Loucy (cell line): ENCODE measurements around the gene INTS11.

ENCODE experiments used
- H2AFZ ChIP-seq: fragments of 200-600 bp; sonication (generic); 2 replicates; pipeline ENCODE4 v1.6.0; 2016; ENCODE audit warnings: antibody characterized with exemption, mild to moderate bottlenecking, low read length, moderate library complexity
- H3F3A ChIP-seq: fragments of 200-600 bp; 2 replicates; pipeline ENCODE4 v1.6.0; 2016; ENCODE audit warnings: antibody characterized with exemption, low read depth, mild to moderate bottlenecking
- H3K27me3 ChIP-seq: fragments of 200-600 bp; sonication (generic); 2 replicates; pipeline ENCODE4 v1.6.1; 2014; ENCODE audit warnings: low read length, mild to moderate bottlenecking; ENCODE audit not compliant: insufficient read depth, poor library complexity, severe bottlenecking
- H3K36me3 ChIP-seq: fragments of 200-600 bp; sonication (generic); 2 replicates; pipeline ENCODE4 v1.6.1; 2016; ENCODE audit warnings: low read length; ENCODE audit not compliant: insufficient read depth
- H3K4me1 ChIP-seq: fragments of 200-600 bp; sonication (generic); 2 replicates; pipeline ENCODE4 v1.5.1; 2014; ENCODE audit warnings: low read length, mild to moderate bottlenecking; ENCODE audit not compliant: insufficient read depth, poor library complexity, severe bottlenecking
- H3K4me2 ChIP-seq: fragments of 200-600 bp; sonication (generic); 2 replicates; pipeline ENCODE4 v1.6.0; 2014; ENCODE audit warnings: antibody characterized with exemption, low read length, low read depth, mild to moderate bottlenecking; ENCODE audit not compliant: poor library complexity, severe bottlenecking
- H3K4me3 ChIP-seq: fragments of 200-600 bp; sonication (generic); 2 replicates; pipeline ENCODE4 v1.5.1; 2014; ENCODE audit warnings: low read length, mild to moderate bottlenecking, mixed read lengths; ENCODE audit not compliant: poor library complexity, severe bottlenecking
- H3K79me2 ChIP-seq: fragments of 200-600 bp; sonication (generic); 2 replicates; pipeline ENCODE4 v1.6.1; 2014; ENCODE audit warnings: low read length; ENCODE audit not compliant: insufficient read depth
- H3K9ac ChIP-seq: fragments of 200-600 bp; sonication (generic); 2 replicates; pipeline ENCODE4 v1.6.0; 2014; ENCODE audit warnings: mild to moderate bottlenecking, low read depth, low read length, moderate library complexity; ENCODE audit not compliant: poor library complexity, severe bottlenecking
- H3K9me2 ChIP-seq: fragments of 200-600 bp; sonication (generic); replicated peaks from 2 replicates; pipeline ENCODE4 v1.6.1; 2016; ENCODE audit warnings: low read depth, low read length, mixed read lengths
- H3K9me3 ChIP-seq: fragments of 200-600 bp; sonication (generic); 2 replicates; pipeline ENCODE4 v1.6.1; 2014; ENCODE audit warnings: mild to moderate bottlenecking, antibody characterized with exemption, low read length, low read depth; ENCODE audit not compliant: insufficient read depth
- H4K20me1 ChIP-seq: fragments of 200-600 bp; sonication (generic); 2 replicates; pipeline ENCODE4 v1.6.0; 2014; ENCODE audit warnings: antibody characterized with exemption, low read length, mild to moderate bottlenecking; ENCODE audit not compliant: insufficient read depth, poor library complexity, severe bottlenecking
- EZH2phosphoT487 ChIP-seq: fragments of 200-600 bp; IDR thresholded peaks from 2 replicates; pipeline ENCODE4 v1.6.1; 2018; ENCODE audit warnings: antibody characterized with exemption, mild to moderate bottlenecking, moderate library complexity, borderline replicate concordance
- TF ChIP-seq, protein P1 (sequence below): fragments of 200-600 bp; sonication (generic); conservative IDR thresholded peaks from 2 replicates; pipeline ENCODE4 v1.5.1; 2014; ENCODE audit warnings: mild to moderate bottlenecking, antibody characterized with exemption, low read length

INTS11 gene

DNA sequence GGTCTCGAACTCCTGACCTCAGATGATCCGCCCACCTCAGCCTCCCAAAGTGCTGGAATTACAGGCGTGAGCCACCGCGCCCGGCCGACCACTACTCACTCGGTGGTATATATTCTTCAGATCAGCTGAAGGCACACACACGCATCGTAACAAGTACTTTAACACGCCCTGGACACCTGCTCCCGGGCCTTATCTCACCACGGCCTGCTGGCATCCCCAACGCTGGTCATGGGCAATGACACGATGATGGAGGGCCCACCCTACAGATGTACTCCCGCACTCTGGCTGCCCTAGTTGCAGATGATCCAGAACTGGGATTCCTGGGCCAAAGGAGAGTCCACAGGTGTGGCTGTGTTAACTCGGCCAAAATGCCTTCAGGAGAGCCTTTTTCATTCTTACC, 62.4 kb downstream of the INTS11 start:
- Histone ChIP-seq H3K27me3 (no peaks in the 10 kb centered on the region), H3K9me2 (no peaks in the 10 kb centered on the region), H3K36me3 (peaks cover 20% of the 10 kb centered on the region; the same call in 1 of the 2 replicates), H3K4me3 (no peak overlapping the region), H3K79me2 (peaks cover 6% of the 10 kb centered on the region; the same call in 1 of the 2 replicates), H3K4me1 (no peaks in the 10 kb centered on the region), H3F3A (no peaks in the 10 kb centered on the region), H4K20me1 (peaks cover 1% of the 10 kb centered on the region), H3K9me3 (no peaks in the 10 kb centered on the region), H3K4me2 (no peak overlapping the region), H2AFZ (no peak overlapping the region), H3K9ac (no peak overlapping the region)
- TF ChIP-seq, protein P1, sequence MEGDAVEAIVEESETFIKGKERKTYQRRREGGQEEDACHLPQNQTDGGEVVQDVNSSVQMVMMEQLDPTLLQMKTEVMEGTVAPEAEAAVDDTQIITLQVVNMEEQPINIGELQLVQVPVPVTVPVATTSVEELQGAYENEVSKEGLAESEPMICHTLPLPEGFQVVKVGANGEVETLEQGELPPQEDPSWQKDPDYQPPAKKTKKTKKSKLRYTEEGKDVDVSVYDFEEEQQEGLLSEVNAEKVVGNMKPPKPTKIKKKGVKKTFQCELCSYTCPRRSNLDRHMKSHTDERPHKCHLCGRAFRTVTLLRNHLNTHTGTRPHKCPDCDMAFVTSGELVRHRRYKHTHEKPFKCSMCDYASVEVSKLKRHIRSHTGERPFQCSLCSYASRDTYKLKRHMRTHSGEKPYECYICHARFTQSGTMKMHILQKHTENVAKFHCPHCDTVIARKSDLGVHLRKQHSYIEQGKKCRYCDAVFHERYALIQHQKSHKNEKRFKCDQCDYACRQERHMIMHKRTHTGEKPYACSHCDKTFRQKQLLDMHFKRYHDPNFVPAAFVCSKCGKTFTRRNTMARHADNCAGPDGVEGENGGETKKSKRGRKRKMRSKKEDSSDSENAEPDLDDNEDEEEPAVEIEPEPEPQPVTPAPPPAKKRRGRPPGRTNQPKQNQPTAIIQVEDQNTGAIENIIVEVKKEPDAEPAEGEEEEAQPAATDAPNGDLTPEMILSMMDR: no peak
- no peak for TF ChIP-seq EZH2phosphoT487
